HepG2 (cell line): ENCODE measurements around the gene ZBTB46. TPM values are rescaled to one million over a fixed set of nuclear protein-coding genes. Genes with fewer than 3 reads are reported as not detected.

ENCODE experiments used
- ADNP ChIP-seq: sonication (generic); formaldehyde crosslinking; IDR thresholded peaks from 2 replicates; pipeline ENCODE4 v1.4.0; 2020; ENCODE audit warnings: missing genetic modification reagents
- BATF2 ChIP-seq: sonication (generic); formaldehyde crosslinking; IDR thresholded peaks from 2 replicates; pipeline ENCODE4 v1.8.0; 2022; ENCODE audit warnings: mild to moderate bottlenecking, missing genetic modification reagents, moderate library complexity
- BHLHE40 ChIP-seq: IDR thresholded peaks from 2 replicates; pipeline ENCODE4 v1.6.1; 2011; ENCODE audit warnings: low read length, improper control_type of control experiment
- CERS6 ChIP-seq: sonication (generic); formaldehyde crosslinking; IDR thresholded peaks from 2 replicates; pipeline ENCODE4 v1.5.0; 2020; ENCODE audit warnings: missing genetic modification reagents
- ESRRA ChIP-seq: sonication (generic); formaldehyde crosslinking; IDR thresholded peaks from 2 replicates; pipeline ENCODE4 v1.5.1; 2020; ENCODE audit warnings: mild to moderate bottlenecking, low read depth, missing genetic modification reagents
- HES4 ChIP-seq: sonication (generic); formaldehyde crosslinking; IDR thresholded peaks from 2 replicates; pipeline ENCODE4 v1.9.0; 2021; ENCODE audit warnings: mild to moderate bottlenecking, missing genetic modification reagents, borderline replicate concordance
- HMGXB3 ChIP-seq: sonication (generic); formaldehyde crosslinking; IDR thresholded peaks from 2 replicates; pipeline ENCODE4 v1.4.0; 2020; ENCODE audit warnings: missing genetic modification reagents, borderline replicate concordance
- MTF1 ChIP-seq: sonication (generic); formaldehyde crosslinking; IDR thresholded peaks from 2 replicates; pipeline ENCODE4 v1.5.0; 2020; ENCODE audit warnings: missing genetic modification reagents
- NFE2L2 ChIP-seq: fragments of 150-350 bp; IDR thresholded peaks from 2 replicates; pipeline ENCODE4 v1.6.1; 2014; ENCODE audit warnings: low read length
- PCBP2 ChIP-seq: fragments of 200-400 bp; formaldehyde crosslinking; optimal IDR thresholded peaks from 2 replicates; pipeline ENCODE3; 2018; ENCODE audit warnings: low read length, low read depth; ENCODE audit not compliant: poor library complexity, severe bottlenecking
- SATB2 ChIP-seq: sonication (generic); formaldehyde crosslinking; IDR thresholded peaks from 2 replicates; pipeline ENCODE4 v1.5.0; 2020; ENCODE audit warnings: missing genetic modification reagents
- SIN3A ChIP-seq: IDR thresholded peaks from 2 replicates; pipeline ENCODE4 v1.6.1; 2011; ENCODE audit warnings: low read depth, mild to moderate bottlenecking, control low read depth, low read length, borderline replicate concordance
- SKIL ChIP-seq: sonication (generic); formaldehyde crosslinking; IDR thresholded peaks from 2 replicates; pipeline ENCODE4 v1.8.0; 2022; ENCODE audit warnings: missing genetic modification reagents, mild to moderate bottlenecking, moderate library complexity, borderline replicate concordance
- SRY ChIP-seq: sonication (generic); formaldehyde crosslinking; IDR thresholded peaks from 2 replicates; pipeline ENCODE4 v1.8.0; 2022; ENCODE audit warnings: mild to moderate bottlenecking, missing genetic modification reagents
- SSRP1 ChIP-seq: IDR thresholded peaks from 2 replicates; pipeline ENCODE4 v1.6.1; 2016; ENCODE audit warnings: control low read depth
- ZNF263 ChIP-seq: sonication (generic); formaldehyde crosslinking; IDR thresholded peaks from 2 replicates; pipeline ENCODE4 v1.4.0; 2020; ENCODE audit warnings: missing genetic modification reagents
- ZNF776 ChIP-seq: sonication (generic); formaldehyde crosslinking; IDR thresholded peaks from 2 replicates; pipeline ENCODE4 v1.4.0; 2020; ENCODE audit warnings: mild to moderate bottlenecking, missing genetic modification reagents
- ZNF777 ChIP-seq: sonication (generic); formaldehyde crosslinking; IDR thresholded peaks from 2 replicates; pipeline ENCODE4 v1.4.0; 2020; ENCODE audit warnings: missing genetic modification reagents
- ZSCAN9 ChIP-seq: IDR thresholded peaks from 2 replicates; pipeline ENCODE4 v1.6.1; 2016; ENCODE audit warnings: borderline replicate concordance
- polyA plus RNA-seq, 8 experiments: library from polyadenylated mRNA; depleted of rRNA in 3 of 8; stranded (reverse) in 7 of 8; unstranded in 1 of 8; fragments of >200 nt; fragmentation: Illumina TruSeq in 4 of 8; extraction: Trizol in 4 of 8; gene quantifications; 2 replicates each; pipeline versions ENCODE4 v1.2.1 to v1.2.3, GENCODE V29; 2011 to 2016; ENCODE audit warnings: low read depth in 4 of 8, missing spikeins in 1 of 8, mixed read lengths in 1 of 8; ENCODE audit not compliant: insufficient read depth in 1 of 8
- total RNA-seq, 5 experiments: library from RNA; depleted of rRNA; stranded (reverse); fragments of >200 nt; fragmentation: Illumina TruSeq; extraction: Trizol; gene quantifications; 2 replicates each; pipeline ENCODE4 v1.2.3, GENCODE V29; 2016; ENCODE audit warnings: low read depth in 1 of 5
- TF ChIP-seq, protein P1 (sequence below): sonication (generic); formaldehyde crosslinking; IDR thresholded peaks from 2 replicates; pipeline ENCODE4 v1.4.0; 2020; ENCODE audit warnings: missing genetic modification reagents, low read depth, mild to moderate bottlenecking, borderline replicate concordance

ZBTB46 gene
- total and polyA plus RNA-seq, 2 of the 13 experiments (the other 11 are each of a cell fraction or from before 2014, with no cell fraction given) = 1.6 to 13.5 TPM

GRCh38 chr20:63737945-63738686 lies 92.9 kb downstream of the ZBTB46 start (continued):
- TF ChIP-seq ZNF776 (CRISPR knock-in tag) (peak; percentile 90; the same call in 1 of the 2 replicates), SSRP1 (CRISPR knock-in tag) (peak; percentile 26; the same call in 1 of the 2 replicates), ZNF777 (peak; percentile 54; the same call in 1 of the 2 replicates), NFE2L2 (no peak), HMGXB3 (CRISPR knock-in tag) (peak; percentile 90), SATB2 (CRISPR knock-in tag) (peak; percentile 85), HES4 (0 out of 2 replicates have a peak, but pooled peaks have one; percentile 74), ADNP (CRISPR knock-in tag) (no peak), ZSCAN9 (CRISPR knock-in tag) (peak; percentile 47; the same call in 1 of the 2 replicates), SKIL (CRISPR knock-in tag) (peak; percentile 94), BATF2 (peak; percentile 95; the same call in 1 of the 2 replicates), SIN3A (peak; percentile 92), ZNF263 (CRISPR knock-in tag) (peak; percentile 53; the same call in 1 of the 2 replicates), MTF1 (CRISPR knock-in tag) (peak; percentile 73; the same call in 1 of the 2 replicates), BHLHE40 (peak; percentile 75), SRY (CRISPR knock-in tag) (peak; percentile 36; the same call in 1 of the 2 replicates), PCBP2 (peak; percentile 11), CERS6 (CRISPR knock-in tag) (peak; percentile 86; the same call in 1 of the 2 replicates), ESRRA (CRISPR knock-in tag) (peak; percentile 81)
- TF ChIP-seq, protein P1, sequence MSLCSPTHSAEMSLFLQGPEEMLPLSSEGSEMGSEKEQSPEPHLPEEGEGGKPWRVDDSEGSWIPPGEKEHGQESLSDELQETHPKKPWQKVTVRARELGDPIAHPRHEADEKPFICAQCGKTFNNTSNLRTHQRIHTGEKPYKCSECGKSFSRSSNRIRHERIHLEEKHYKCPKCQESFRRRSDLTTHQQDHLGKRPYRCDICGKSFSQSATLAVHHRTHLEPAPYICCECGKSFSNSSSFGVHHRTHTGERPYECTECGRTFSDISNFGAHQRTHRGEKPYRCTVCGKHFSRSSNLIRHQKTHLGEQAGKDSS = peak; percentile 85; the same call in 1 of the 2 replicates
